PC-3 (cell line): ENCODE results near the gene DDC.

Source experiments
- CTCF ChIP-seq: fragments of 300-600 bp; sonication (generic); conservative IDR thresholded peaks from 2 replicates; pipeline ENCODE4 v1.5.1; 2017; ENCODE audit warnings: antibody characterized with exemption, low read depth, mild to moderate bottlenecking, low read length
- EZH2 ChIP-seq: fragments of 300-600 bp; sonication (generic); IDR thresholded peaks from one replicate; pipeline ENCODE4 v1.6.1; 2017; ENCODE audit warnings: antibody characterized with exemption, mild to moderate bottlenecking, low read length; ENCODE audit not compliant: unreplicated experiment
- EZH2phosphoT487 ChIP-seq: fragments of 300-600 bp; sonication (generic); IDR thresholded peaks from 2 replicates; pipeline ENCODE4 v1.6.1; 2018; ENCODE audit warnings: mild to moderate bottlenecking, antibody characterized with exemption, low read length, borderline replicate concordance

- TF ChIP-seq CTCF (no peak), EZH2phosphoT487 (no peak), EZH2 (no peak)
Measured at GRCh38 chr7:50589364-50589763, 24.2 kb upstream of the DDC start.
